HG03558 (cell line): ENCODE data around the gene NKAIN2.
"Not testable (repeated sequence)": the region's sequence is repeated elsewhere in the genome, so short reads cannot be mapped to it uniquely, and the experiment has no call there.

ENCODE experiments used
- ATAC-seq: cut with Tn5 transposase; IDR thresholded peaks from one replicate; pipeline ENCODE4 v1.9.1; 2021; ENCODE audit warnings: moderate number of reproducible peaks; ENCODE audit not compliant: unreplicated experiment; ENCODE audit errors: extremely low read depth

The NKAIN2 gene

GRCh38 chr6:124273701-124274100, 470.0 kb downstream of the NKAIN2 start:
- ATAC-seq, result no peak

DNA sequence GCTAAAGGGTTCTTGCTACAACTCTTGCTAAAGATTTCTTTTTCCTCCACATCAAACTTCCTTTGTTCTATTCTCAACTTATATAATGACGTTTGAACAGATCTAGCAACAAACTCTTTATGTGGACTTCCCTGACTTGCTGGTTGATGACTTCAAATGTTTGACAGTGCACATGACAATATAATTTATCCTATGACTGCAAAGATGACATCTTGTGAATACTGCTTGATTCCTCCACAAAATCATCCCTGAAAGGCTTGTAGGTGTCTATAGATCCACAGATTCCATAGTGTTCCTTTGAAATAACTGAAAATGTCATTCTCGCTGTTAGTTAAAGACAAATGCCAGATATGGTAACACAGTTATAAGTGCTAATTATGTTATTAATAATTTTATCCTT, 478.9 kb downstream of the NKAIN2 start:
- no peak for ATAC-seq

- no peak for ATAC-seq
Observed at GRCh38 chr6:124283486-124283885, 479.8 kb downstream of the NKAIN2 start.

- no peak for ATAC-seq
Observed at GRCh38 chr6:124285146-124285545, 481.5 kb downstream of the NKAIN2 start.

DNA sequence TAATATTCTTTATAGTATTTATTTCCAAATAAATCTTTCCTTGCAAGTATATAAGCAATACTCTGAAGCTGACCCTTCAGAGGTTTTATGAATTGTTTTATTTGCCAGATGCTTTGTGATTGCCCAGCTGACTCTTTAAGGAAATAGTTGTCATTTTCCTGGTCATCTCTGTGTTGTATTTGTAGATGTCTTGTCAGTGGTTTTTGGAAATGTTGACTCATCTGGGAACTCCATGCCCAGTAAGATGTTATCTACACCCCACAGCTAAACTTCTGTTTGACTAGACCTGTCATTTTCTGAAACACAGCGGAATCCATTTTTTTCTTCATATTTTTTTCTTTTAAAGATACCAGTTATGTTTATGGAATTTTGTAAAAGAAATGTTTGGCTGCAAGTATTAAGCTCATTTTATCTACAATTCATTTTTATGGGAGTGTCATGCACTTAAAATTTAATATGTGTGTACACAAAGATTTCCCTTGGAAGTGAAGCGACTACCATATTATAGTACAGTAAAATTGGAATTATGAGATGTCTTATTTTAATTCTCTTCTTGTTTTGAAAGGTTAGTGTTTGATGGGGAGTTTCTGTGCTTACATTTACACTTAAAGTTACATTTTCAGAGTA, 491.0 kb downstream of the NKAIN2 start:
- ATAC-seq, result no peak

- ATAC-seq, result no peak
Observed at GRCh38 chr6:124297507-124297906, 493.8 kb downstream of the NKAIN2 start.

DNA sequence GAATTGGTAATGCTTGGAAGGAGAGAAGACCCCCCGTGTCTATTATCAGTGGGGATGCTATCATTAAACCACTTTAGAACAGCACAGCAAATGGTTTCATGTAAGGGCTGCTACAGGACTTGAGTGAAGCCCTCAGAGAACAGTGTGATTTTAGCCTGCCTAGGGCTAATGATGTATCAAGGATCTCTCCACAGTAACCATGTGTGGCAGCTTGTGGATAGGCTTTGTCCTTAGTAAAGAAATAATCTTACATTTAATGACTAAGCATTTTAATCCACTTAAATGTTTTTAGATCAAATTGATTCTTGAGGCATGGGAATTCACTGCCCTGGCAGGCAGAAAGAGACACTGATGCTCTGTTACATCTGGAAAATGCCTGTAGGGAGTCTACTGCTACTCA, 495.1 kb downstream of the NKAIN2 start:
- ATAC-seq, result no peak

DNA sequence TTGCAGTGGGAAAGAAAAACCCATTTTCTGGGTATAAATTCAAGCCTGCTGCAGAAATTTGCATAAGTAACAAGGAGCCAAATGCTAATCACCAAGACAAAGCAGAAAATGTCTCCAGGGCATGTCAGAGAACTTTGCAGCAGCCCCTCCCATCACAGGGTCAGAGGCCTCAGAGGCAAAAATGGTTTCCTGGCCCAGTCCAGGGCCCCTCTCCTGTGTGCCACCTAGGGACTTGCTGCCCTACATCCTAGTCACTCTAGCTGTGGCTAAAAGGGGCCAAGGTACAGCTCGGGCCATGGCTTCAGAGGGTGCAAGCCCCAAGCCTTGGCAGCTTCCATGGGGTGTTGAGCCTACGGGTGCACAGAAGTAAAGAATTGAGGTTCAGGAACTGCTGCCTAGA, 497.2 kb downstream of the NKAIN2 start:
- not testable (repeated sequence) for ATAC-seq

DNA sequence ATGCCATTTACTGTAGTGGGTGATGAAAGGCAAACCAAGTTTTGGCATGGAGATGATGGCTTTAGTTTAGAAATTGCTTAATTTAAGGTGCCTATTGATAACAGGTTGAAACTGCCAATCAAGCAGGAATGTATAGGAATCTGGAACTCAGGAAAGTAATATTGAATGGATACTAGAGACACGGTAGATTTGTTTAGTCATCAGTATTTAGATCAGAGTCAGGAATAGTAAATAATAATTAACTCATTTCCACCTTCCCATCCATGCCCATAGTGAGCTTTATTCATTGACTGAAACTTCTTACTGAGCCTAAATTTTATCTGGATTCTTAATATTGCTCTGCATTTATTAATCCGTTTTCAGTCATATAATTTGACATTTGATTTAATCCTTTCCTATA, 500.3 kb downstream of the NKAIN2 start:
- no peak for ATAC-seq

- no peak for ATAC-seq
Observed at GRCh38 chr6:124310139-124310538, 506.5 kb downstream of the NKAIN2 start.

DNA sequence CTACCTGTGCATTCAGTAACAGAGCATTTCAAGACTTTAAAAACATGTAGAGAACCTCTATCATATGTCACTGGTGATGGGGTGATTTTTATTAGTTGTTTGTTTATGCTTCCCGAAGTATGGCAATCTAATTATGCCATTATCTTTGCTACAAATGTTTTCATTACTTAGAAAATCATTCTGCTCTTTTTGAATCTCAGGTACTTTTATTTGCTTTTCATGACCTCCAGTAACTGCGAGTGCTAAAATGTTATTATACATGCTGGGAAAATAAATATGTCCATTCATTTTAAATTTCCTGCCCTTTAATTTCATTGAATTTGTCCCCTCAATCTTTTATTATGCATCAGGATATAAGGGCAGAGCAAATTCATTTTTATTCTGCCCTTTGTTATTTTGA, 515.7 kb downstream of the NKAIN2 start:
- ATAC-seq, result no peak

DNA sequence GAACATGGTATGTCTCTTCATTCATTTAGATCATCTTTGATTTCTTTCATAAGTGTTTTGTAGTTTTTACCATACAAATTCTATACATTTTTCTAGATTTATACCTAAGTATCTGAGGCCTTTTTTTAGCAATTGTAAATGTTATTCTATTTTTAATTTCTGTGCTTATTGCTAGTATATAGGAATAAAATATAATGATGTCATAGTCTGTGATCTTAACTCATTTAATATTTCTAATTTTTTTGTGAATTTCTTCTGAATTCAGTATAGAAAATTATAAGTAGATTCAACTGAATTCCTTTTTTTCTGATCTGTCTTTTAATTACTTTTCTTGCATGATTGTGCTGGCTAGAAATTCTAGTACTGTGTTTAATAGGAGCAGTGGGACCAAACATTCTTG, 520.6 kb downstream of the NKAIN2 start:
- ATAC-seq, result no peak

DNA sequence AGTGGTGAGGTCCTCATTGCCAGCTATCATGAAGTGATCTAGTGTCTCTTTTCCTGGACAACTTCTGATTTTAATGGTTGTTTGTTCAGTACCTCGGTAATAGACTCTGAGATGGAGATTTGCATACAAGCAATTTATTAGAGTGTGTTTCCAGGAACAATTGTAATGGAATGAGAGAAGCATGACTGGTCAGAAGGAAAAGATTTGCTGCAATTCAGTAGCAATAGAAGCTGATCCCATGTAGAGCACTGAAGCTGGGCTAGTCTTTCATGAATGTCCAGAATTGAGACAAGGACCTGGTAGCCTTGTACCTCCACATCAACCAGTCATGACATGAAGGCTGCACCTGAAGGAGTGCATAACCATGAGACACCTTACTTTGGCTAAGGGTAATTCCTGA, 526.5 kb downstream of the NKAIN2 start:
- no peak for ATAC-seq

GRCh38 chr6:124334359-124334758, 530.7 kb downstream of the NKAIN2 start:
- ATAC-seq, result no peak

GRCh38 chr6:124339610-124340334, 536.1 kb downstream of the NKAIN2 start:
- ATAC-seq, result no peak

GRCh38 chr6:124348339-124348738, 544.7 kb downstream of the NKAIN2 start:
- not testable (repeated sequence) for ATAC-seq

DNA sequence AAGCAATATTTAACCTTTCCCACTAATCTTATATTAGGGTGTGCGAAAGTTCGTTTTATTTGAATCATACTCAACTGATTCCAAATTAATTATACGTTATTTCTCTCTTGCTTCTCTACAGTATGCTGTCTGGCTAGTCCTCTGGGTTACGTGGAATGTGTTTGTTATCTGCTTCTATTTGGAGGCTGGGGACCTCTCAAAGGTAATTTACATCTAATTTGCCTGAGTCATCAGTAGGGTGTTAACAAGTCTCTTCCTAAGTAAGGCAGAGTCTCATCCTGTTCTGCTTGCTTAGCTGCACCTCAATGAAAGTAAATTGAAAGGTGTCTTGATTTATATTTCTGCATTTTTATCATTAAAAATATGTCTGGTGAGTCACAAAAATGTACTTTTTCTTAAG, 551.5 kb downstream of the NKAIN2 start:
- ATAC-seq, result no peak

DNA sequence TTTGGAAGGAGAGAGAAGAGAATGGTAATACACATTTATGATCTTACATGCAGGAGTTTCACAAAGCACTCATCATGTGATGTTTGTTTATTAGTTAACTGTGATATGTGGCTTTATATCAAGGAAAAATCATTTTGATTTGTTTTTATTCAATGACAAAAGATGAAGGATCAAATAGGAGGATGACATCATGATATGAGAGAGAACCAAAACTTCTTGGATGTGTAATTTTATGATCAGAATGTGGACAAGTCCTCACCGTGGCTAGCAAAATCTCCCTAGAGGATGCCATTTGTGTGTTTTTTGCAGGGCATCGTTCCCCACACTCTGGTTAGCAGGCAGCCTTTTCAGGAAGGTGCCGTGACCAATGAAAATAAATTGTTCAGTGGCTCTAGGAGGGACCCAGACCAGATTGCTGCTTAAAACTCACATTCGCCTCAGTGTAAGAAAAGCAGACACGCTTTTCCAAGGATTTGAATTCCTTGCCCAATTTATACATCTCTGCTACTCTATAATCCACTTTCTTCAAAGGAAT, 552.7 kb downstream of the NKAIN2 start:
- no peak for ATAC-seq

DNA sequence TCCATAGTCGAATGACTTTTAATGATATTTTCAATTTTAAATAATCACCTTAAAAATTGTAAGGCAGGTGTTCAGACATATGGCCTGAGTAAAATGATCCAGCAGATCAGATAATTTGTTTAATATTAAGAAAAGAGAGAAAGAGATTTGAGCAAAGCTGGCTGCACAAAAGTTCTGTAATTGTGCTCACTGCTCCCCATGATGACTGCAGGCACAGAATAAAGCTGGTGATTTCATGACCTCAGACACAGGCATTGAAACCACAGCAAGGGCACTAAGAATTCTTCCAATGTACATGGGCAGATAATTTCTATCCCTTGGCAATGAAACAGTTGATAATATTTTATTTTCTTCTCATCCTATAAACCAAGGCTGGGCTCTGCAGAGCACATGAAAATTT, 553.1 kb downstream of the NKAIN2 start:
- ATAC-seq, result no peak

DNA sequence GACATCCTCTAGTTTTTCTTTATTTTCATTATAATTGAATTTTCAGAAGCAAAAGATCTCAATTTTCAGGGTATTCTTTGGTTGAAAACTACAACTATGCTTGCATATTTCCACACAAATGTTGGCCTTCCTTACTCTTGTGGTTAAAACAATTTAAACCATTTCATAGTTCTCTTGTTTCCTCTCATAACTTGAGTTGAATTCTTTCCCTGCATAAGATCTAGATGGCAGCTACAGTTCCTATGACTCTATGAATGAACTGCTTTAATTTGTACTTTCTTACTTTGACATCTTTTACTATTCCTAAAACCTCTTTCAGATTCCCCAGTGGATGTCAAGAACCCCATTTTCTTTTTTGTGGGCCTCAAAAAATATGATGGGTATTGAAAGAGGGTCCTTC, 564.5 kb downstream of the NKAIN2 start:
- no peak for ATAC-seq

GRCh38 chr6:124371974-124372475, 568.4 kb downstream of the NKAIN2 start:
- no peak for ATAC-seq

DNA sequence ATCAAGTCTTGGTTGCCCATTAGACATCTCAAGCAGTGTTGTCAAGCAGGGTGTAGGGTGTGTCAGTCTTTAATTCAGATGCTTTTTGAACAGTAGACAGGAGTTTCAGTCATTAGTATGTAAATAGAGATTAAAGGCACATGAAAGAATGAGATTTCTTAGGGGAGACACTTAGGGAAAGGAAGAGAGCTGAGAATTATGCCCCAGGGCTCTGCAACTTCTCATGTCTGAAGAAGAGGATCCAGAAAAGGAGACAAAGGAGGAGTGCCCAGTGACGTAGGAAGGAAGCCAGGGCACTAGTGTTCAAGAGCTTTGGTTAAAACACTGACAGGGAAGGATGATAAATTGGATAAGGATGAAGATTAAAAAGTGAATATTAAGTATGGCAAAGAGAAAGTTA, 569.7 kb downstream of the NKAIN2 start:
- ATAC-seq, result no peak
